Astrocyte (in vitro differentiated cells and primary cell): Measurements from ENCODE around the gene EVI2B. TPM values are rescaled to one million over a fixed set of nuclear protein-coding genes. Genes with fewer than 3 reads are reported as not detected.
"Not testable (repeated sequence)": the region's sequence is repeated elsewhere in the genome, so short reads cannot be mapped to it uniquely, and the experiment has no call there.

ENCODE experiments used
- DNase-seq: peaks from one replicate; pipeline ENCODE4 v3.0.0-alpha.2; 2010; ENCODE audit warnings: low read depth
- FAIRE-seq: peaks from 2 replicates; lab custom pipeline; 2011; peaks lifted over from hg19 to GRCh38; lab: Jason Lieb, UNC
- H2AFZ ChIP-seq: 2 replicates; pipeline ENCODE4 v1.6.0; 2012; ENCODE audit warnings: low read depth, low read length, inconsistent platforms
- H3K27ac ChIP-seq: 2 replicates; pipeline ENCODE4 v1.5.1; 2011; ENCODE audit warnings: low read depth, low read length, inconsistent platforms
- H3K27me3 ChIP-seq: 2 replicates; pipeline ENCODE4 v1.6.0; 2011; ENCODE audit warnings: low read length, inconsistent platforms; ENCODE audit not compliant: insufficient read depth
- H3K36me3 ChIP-seq: 2 replicates; pipeline ENCODE4 v1.5.1; 2011; ENCODE audit warnings: low read length, inconsistent platforms; ENCODE audit not compliant: insufficient read depth
- H3K4me1 ChIP-seq: 2 replicates; pipeline ENCODE4 v1.5.1; 2011; ENCODE audit warnings: low read length, inconsistent platforms; ENCODE audit not compliant: insufficient read depth
- H3K4me2 ChIP-seq: 2 replicates; pipeline ENCODE4 v1.6.0; 2012; ENCODE audit warnings: low read length, inconsistent platforms
- H3K4me3 ChIP-seq: 2 replicates; pipeline ENCODE4 v1.5.1; 2011; ENCODE audit warnings: low read depth, mild to moderate bottlenecking, low read length, inconsistent platforms; ENCODE audit not compliant: insufficient read depth
- H3K79me2 ChIP-seq: 2 replicates; pipeline ENCODE4 v1.6.0; 2012; ENCODE audit warnings: mild to moderate bottlenecking, low read length, inconsistent platforms; ENCODE audit not compliant: insufficient read depth
- H3K9ac ChIP-seq: 2 replicates; pipeline ENCODE4 v1.6.0; 2012; ENCODE audit warnings: mild to moderate bottlenecking, low read length, inconsistent platforms
- H3K9me3 ChIP-seq: 2 replicates; pipeline ENCODE4 v1.5.1; 2012; ENCODE audit warnings: low read depth, mild to moderate bottlenecking, low read length, inconsistent platforms; ENCODE audit not compliant: insufficient read depth
- H4K20me1 ChIP-seq: 2 replicates; pipeline ENCODE4 v1.6.0; 2012; ENCODE audit warnings: low read length, inconsistent platforms; ENCODE audit not compliant: insufficient read depth
- H3K27ac Mint-ChIP-seq: one replicate; pipeline ENCODE4 v1.8.0; 2021; ENCODE audit warnings: mild to moderate bottlenecking, mixed read lengths; ENCODE audit not compliant: unreplicated experiment
- H3K27me3 Mint-ChIP-seq: one replicate; pipeline ENCODE4 v1.8.0; 2021; ENCODE audit warnings: low read depth, mixed read lengths; ENCODE audit not compliant: unreplicated experiment
- H3K36me3 Mint-ChIP-seq: one replicate; pipeline ENCODE4 v1.8.0; 2021; ENCODE audit warnings: low read depth, mixed read lengths; ENCODE audit not compliant: unreplicated experiment
- H3K4me1 Mint-ChIP-seq: one replicate; pipeline ENCODE4 v1.8.0; 2021; ENCODE audit warnings: low read depth, mixed read lengths; ENCODE audit not compliant: unreplicated experiment
- H3K4me3 Mint-ChIP-seq: one replicate; pipeline ENCODE4 v1.8.0; 2021; ENCODE audit warnings: mild to moderate bottlenecking, moderate library complexity, mixed read lengths; ENCODE audit not compliant: unreplicated experiment
- H3K9me3 Mint-ChIP-seq: one replicate; pipeline ENCODE4 v1.8.0; 2021; ENCODE audit warnings: mild to moderate bottlenecking, mixed read lengths; ENCODE audit not compliant: unreplicated experiment
- EZH2 ChIP-seq: IDR thresholded peaks from 2 replicates; pipeline ENCODE4 v1.6.1; 2012; ENCODE audit warnings: mild to moderate bottlenecking, low read length, inconsistent platforms; ENCODE audit not compliant: insufficient read depth
- total RNA-seq: library from RNA; stranded (reverse); gene quantifications from 2 replicates; pipeline ENCODE4 v1.2.1, GENCODE V29; 2021
- TF ChIP-seq, protein P1 (sequence below): IDR thresholded peaks from 2 replicates; pipeline ENCODE4 v1.5.1; 2011; ENCODE audit warnings: low read depth, mild to moderate bottlenecking, inconsistent platforms, low read length, moderate library complexity; ENCODE audit not compliant: insufficient read depth

The EVI2B gene
- total RNA-seq, 1 donor from 2014 or later = 0.11 TPM

DNA sequence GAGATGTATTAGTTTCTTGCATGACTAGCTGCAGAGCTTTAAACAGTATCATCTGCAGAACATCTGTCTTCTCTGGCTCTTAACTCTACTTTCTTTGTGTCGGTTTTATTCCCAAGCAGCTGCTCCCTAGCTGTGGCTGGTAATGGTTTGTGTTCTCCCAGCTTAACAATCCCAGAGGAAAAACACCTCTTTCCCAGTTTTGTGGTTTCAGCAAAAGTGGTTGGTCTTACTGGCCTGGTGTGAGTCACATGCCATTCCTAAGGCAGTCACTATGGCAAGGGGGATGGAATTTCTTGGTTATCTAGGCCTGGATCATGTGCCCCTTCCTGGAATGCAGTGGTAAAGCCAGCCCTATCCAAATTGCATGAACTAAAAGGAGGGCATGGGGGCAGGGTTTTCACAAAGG, 44.3 kb downstream of the EVI2B start:
- peak overlapping the region; percentile 37 for H3K4me3 ChIP-seq
- H3K4me2 ChIP-seq = peak overlapping the region; percentile 77
- Mint-ChIP-seq H3K36me3 (peaks cover 12% of the 10 kb centered on the region), H3K27ac (peak overlapping the region; percentile 70), H3K4me1 (peaks cover 36% of the 10 kb centered on the region), H3K9me3 (no peaks in the 10 kb centered on the region), H3K27me3 (no peaks in the 10 kb centered on the region), H3K4me3 (peak overlapping the region; percentile 42)
- peaks cover 19% of the 10 kb centered on the region for H3K36me3 ChIP-seq
- no peaks in the 10 kb centered on the region for H3K27me3 ChIP-seq
- peaks cover 5% of the 10 kb centered on the region for H3K79me2 ChIP-seq
- no peaks in the 10 kb centered on the region for H3K9me3 ChIP-seq
- no peak for TF ChIP-seq EZH2
- TF ChIP-seq, protein P1, sequence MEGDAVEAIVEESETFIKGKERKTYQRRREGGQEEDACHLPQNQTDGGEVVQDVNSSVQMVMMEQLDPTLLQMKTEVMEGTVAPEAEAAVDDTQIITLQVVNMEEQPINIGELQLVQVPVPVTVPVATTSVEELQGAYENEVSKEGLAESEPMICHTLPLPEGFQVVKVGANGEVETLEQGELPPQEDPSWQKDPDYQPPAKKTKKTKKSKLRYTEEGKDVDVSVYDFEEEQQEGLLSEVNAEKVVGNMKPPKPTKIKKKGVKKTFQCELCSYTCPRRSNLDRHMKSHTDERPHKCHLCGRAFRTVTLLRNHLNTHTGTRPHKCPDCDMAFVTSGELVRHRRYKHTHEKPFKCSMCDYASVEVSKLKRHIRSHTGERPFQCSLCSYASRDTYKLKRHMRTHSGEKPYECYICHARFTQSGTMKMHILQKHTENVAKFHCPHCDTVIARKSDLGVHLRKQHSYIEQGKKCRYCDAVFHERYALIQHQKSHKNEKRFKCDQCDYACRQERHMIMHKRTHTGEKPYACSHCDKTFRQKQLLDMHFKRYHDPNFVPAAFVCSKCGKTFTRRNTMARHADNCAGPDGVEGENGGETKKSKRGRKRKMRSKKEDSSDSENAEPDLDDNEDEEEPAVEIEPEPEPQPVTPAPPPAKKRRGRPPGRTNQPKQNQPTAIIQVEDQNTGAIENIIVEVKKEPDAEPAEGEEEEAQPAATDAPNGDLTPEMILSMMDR = no peak
- no peaks in the 10 kb centered on the region for H4K20me1 ChIP-seq
- peaks cover 27% of the 10 kb centered on the region for H3K4me1 ChIP-seq
- no peak overlapping the region for H2AFZ ChIP-seq
- DNase-seq = peak; percentile 99
- H3K9ac ChIP-seq = peak overlapping the region; percentile 35
- H3K27ac ChIP-seq = peak overlapping the region; percentile 77
- FAIRE-seq = peak; percentile 100

DNA sequence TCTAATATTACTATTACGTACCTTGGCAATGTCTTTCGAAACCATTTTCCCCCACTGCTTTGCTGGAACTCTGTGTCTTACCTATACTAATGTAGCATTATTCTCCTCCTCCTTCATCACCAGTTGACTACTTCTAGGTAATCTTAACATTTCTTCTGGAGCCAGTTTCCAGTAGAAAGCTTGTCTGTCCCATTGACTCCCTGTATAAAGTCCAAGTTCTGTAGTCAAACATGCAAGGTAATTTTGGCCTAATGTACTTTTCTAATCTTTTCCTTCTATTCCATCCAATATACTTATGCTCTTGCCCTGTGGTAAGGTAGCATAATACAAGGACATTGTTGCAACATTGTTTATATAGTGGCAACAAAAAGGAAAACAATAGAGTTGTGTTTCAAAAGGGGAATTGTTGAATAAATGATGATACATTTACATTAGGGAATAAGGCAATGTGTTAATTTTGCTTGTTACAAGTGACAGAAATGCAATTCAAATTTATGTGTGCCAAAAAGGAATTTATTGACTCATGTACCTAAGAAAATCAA, 44.7 kb downstream of the EVI2B start:
- peaks cover 12% of the 10 kb centered on the region for H3K36me3 Mint-ChIP-seq
- no peaks in the 10 kb centered on the region for H3K27me3 ChIP-seq
- H3K27me3 Mint-ChIP-seq = no peaks in the 10 kb centered on the region
- peak overlapping the region; percentile 54 for H3K4me3 Mint-ChIP-seq
- peak overlapping the region; percentile 77 for H3K4me2 ChIP-seq
- DNase-seq = no peak
- H4K20me1 ChIP-seq = no peaks in the 10 kb centered on the region
- FAIRE-seq = no peak
- peak overlapping the region; percentile 70 for H3K27ac Mint-ChIP-seq
- peaks cover 19% of the 10 kb centered on the region for H3K36me3 ChIP-seq
- peaks cover 33% of the 10 kb centered on the region for H3K4me1 Mint-ChIP-seq
- no peaks in the 10 kb centered on the region for H3K9me3 Mint-ChIP-seq
- H3K4me3 ChIP-seq = no peak overlapping the region
- peaks cover 27% of the 10 kb centered on the region for H3K4me1 ChIP-seq
- no peak overlapping the region for H2AFZ ChIP-seq
- TF ChIP-seq, protein P1 = no peak
- TF ChIP-seq EZH2 = no peak
- H3K9ac ChIP-seq = peak overlapping the region; percentile 1
- H3K79me2 ChIP-seq = peaks cover 5% of the 10 kb centered on the region
- peak overlapping the region; percentile 77 for H3K27ac ChIP-seq
- H3K9me3 ChIP-seq = no peaks in the 10 kb centered on the region

DNA sequence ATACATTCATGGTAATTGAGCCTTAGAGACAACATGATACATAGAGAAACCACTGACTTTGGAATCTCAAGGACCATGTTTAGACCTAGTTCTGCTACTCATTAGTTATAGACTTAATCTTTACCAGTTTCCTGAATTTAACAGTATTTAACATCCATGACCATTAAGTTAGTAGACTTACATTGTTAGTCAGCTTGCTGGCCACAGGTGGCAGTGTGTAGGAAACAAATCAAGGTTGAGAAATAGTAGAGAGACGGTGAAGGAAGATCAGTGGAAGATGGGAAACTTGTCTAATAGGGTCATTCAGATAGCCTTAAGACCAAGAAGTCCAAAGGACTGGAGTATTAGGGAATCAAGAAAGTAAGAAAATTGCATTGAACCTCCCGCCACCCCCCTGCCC, 47.8 kb downstream of the EVI2B start:
- DNase-seq (no peak), FAIRE-seq (no peak)
- peaks cover 8% of the 10 kb centered on the region for H3K36me3 Mint-ChIP-seq
- Histone ChIP-seq H3K9ac (no peak overlapping the region), H3K4me2 (no peak overlapping the region), H3K4me1 (peaks cover 27% of the 10 kb centered on the region), H3K27ac (no peak overlapping the region), H3K27me3 (no peaks in the 10 kb centered on the region), H2AFZ (no peak overlapping the region), H3K4me3 (no peak overlapping the region), H3K9me3 (no peaks in the 10 kb centered on the region), H4K20me1 (no peaks in the 10 kb centered on the region), H3K36me3 (peaks cover 13% of the 10 kb centered on the region), H3K79me2 (no peaks in the 10 kb centered on the region)
- H3K4me1 Mint-ChIP-seq = peaks cover 33% of the 10 kb centered on the region
- no peaks in the 10 kb centered on the region for H3K27me3 Mint-ChIP-seq
- no peak overlapping the region for H3K27ac Mint-ChIP-seq
- H3K4me3 Mint-ChIP-seq = no peak overlapping the region
- TF ChIP-seq, protein P1 = peak; percentile 16
- no peak for TF ChIP-seq EZH2
- H3K9me3 Mint-ChIP-seq = no peaks in the 10 kb centered on the region

GRCh38 chr17:31262923-31263322, 50.9 kb downstream of the EVI2B start:
- H3K36me3 ChIP-seq = peaks cover 16% of the 10 kb centered on the region
- not testable (repeated sequence) for H3K27ac ChIP-seq, H3K27ac Mint-ChIP-seq, H3K4me3 Mint-ChIP-seq, H3K36me3 Mint-ChIP-seq, DNase-seq, FAIRE-seq, H4K20me1 ChIP-seq, H3K79me2 ChIP-seq, H3K4me3 ChIP-seq, H3K4me1 ChIP-seq, H3K9me3 Mint-ChIP-seq, H3K4me2 ChIP-seq, H2AFZ ChIP-seq, H3K27me3 Mint-ChIP-seq, H3K9me3 ChIP-seq, H3K27me3 ChIP-seq, H3K9ac ChIP-seq
- H3K4me1 Mint-ChIP-seq = peaks cover 12% of the 10 kb centered on the region
